DMS79 treated with DMSO at 0.1 percent for 48 hours (cell line): ENCODE results near the gene PLD3.
A peak's percentile ranks its signal among the peaks of the same experiment; 100 is the strongest.
"Not testable (repeated sequence)": the region's sequence is repeated elsewhere in the genome, so short reads cannot be mapped to it uniquely, and the experiment has no call there.

Experiments
- DNase-seq: peaks from one replicate; lab custom pipeline; 2025; lab: John Stamatoyannopoulos, UW

PLD3 gene

DNA sequence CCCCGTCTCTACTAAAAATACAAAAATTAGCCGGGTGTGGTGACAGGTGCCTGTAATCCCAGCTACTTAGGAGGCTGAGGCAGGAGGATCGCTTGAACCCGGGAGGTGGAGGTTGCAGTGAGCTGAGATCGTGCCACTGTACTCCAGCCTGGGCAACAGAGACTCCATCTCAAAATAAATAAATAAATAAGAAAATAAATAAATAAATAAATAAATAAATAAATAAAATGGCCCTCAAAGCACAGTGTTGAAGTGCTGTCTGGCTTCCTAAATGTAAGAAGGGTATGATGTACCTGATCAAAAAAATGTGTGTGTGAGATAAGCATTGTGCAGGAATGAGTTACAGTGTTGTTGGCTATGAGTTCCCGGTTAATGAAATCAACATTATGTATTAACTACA is 15.4 kb upstream of the PLD3 start:
- not testable (repeated sequence) for DNase-seq

DNA sequence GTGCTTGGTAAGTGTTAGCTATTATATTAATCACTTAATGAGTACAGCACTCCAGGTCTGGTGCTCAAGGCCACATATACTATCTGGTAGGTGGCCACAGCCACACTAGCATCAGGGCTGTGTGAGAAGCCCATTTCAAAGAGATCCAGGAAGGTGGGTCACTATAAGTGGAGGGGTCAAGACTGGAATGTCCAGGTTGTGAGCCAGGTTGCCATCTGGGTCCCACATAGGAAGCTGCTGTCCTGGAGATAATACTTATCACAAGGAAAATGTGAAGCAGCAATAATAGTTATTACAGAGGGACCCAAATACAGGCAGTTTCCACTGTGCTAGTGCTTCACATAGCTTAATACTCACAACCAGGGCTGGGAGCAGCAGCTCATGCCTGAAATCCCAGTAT is 13.4 kb upstream of the PLD3 start:
- no peak for DNase-seq

GRCh38 chr19:40335855-40336600 is 12.5 kb upstream of the PLD3 start:
- no peak for DNase-seq

DNA sequence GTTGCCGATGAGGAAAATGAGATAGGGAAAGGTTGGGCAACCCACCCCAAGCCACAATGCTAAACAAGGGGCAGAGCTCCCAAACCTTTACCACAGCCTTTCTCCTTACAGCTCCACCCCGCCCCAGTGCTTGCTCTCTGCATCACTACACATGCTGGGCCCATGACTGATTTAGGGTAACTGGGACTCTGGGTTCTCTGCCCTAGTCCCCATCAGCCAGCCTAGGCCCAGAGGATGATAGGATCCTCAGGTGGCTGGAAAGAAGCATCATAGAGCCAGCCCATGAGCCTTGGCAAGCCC is 11.9 kb upstream of the PLD3 start:
- no peak for DNase-seq

DNA sequence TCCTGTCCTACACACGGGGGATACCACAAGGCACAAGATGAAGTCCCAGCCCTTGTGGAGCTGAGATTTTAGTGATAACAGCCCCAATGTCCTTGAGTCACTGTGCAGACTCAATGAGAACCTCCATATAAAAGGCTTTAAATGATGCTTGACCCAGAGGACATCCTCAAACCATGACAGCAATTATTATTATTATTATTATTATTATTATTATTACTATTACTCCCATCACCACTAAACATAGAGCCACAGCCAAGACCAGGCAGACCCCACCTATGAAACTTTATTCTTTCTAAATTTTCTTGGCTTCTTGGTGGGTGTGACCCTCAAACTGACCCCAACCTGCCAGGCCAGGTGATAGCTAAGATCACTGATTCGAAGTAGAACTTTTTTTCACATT is 11.4 kb upstream of the PLD3 start:
- DNase-seq: no peak

- DNase-seq: no peak
Measured at GRCh38 chr19:40337594-40337993, 10.9 kb upstream of the PLD3 start.

GRCh38 chr19:40339018-40339728 is 9.3 kb upstream of the PLD3 start:
- no peak for DNase-seq

DNA sequence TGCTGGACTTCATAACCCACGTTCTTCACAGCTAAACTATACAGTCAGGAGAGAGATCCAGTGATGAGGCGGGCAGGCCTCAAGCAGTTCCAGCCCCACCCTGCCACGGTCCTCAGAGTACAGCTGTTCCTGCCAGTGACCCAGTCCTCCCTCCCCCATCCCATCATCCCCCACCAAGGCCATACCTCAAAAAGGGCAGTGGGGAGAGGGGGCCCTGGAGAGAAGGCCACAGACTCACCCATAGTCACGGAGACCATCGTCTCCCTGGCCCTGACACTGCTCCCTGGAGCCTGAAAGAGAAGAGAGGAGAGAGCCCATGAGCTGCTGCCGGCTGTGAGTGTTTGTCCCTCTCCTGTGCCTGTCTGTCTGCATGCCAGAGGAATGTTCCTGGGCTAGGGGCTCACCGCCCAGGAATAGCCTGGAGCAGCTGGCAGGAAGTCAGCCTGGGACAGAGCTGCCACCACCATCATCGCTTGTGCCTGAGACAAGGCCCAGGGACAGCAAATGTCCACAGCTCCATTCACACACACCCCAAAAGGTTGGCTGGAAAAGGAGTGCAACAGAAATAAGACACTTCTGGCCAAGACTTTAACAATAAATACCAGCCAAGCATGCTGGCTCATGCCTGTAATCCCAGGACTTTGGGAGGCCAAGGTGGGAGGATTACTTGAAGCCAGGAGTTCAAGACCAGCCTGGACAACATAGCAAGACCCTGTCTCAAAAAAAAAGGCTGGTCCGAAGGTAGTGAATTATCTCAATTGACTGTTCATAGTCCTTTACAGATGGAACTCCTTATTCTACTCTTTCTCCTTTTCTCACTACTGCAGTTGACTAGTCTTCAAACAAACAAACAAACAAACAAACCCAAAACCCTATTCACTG is 6.7 kb upstream of the PLD3 start:
- no peak for DNase-seq

- DNase-seq: no peak
Measured at GRCh38 chr19:40342644-40343311, 5.7 kb upstream of the PLD3 start.

DNA sequence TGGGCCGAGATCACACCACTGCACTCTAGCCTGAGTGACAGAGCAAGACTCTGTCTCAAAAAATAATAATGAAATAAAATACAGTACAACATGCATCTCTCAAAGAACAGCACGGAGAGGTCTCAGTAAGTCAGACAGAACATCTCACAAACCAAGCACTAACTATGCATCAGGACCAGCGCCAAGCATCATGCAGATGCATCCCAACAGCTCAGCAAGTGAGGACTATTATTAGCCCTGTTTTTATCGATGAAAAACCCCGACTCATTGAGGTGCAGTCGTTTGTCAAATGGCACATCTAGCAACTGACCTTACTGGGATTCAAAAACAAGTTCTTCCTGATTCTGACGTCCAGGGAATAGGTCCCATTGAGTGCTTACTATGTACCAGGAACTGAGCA is 4.1 kb upstream of the PLD3 start:
- DNase-seq: no peak

GRCh38 chr19:40348961-40349507 is 539 bp downstream of the PLD3 start:
- DNase-seq: peak; percentile 34

GRCh38 chr19:40355975-40356680 is 7.6 kb downstream of the PLD3 start:
- no peak for DNase-seq

DNA sequence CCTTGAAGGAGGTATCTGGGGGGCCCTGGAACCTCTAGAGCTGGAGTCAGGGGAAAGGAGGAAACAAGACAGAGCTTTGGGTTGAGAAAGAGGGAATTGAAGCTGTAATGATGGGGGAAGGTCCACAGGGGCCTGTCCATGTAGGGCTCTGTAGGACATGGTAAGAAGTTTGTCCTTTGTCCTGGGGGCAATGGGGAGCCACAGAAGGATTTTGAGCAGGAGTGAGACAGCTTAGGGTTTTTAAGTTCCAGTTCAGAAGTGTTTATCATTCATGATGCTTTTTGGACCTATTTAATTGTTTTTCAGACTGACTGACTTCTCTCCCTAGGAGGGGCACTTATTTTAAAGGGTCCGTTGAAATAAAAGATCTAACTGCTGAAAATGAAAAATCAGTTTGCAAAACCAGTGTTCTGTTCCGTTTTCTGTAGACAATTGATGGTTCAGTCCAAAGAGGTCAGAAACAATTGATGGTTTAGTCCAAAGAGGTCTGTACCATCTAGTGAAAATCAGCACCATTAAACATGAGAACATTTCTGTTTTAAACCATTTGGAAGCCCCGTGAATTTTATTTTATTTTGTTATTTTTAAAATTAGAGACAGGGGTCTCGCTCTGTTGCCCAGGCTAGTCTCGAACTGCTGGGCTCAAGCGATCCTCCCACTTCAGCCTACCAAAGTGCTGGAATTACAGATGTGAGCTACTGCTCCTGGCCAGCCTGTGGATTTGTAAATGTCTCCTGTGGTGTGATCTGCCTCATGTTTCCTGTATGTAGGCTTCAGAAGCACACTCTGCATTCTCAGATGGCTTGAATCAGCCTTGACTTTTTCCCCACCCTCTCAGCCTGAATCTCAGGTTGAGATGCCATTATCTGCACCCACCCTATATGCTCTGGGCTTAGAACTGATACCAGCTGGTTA is 8.4 kb downstream of the PLD3 start:
- DNase-seq: no peak

GRCh38 chr19:40357640-40358039 is 9.1 kb downstream of the PLD3 start:
- no peak for DNase-seq

- no peak for DNase-seq
Measured at GRCh38 chr19:40358773-40359172, 10.3 kb downstream of the PLD3 start.

- no peak for DNase-seq
Measured at GRCh38 chr19:40360020-40360707, 11.7 kb downstream of the PLD3 start.

GRCh38 chr19:40360708-40361241 is 12.3 kb downstream of the PLD3 start:
- no peak for DNase-seq

GRCh38 chr19:40362160-40362559 is 13.7 kb downstream of the PLD3 start:
- no peak for DNase-seq

DNA sequence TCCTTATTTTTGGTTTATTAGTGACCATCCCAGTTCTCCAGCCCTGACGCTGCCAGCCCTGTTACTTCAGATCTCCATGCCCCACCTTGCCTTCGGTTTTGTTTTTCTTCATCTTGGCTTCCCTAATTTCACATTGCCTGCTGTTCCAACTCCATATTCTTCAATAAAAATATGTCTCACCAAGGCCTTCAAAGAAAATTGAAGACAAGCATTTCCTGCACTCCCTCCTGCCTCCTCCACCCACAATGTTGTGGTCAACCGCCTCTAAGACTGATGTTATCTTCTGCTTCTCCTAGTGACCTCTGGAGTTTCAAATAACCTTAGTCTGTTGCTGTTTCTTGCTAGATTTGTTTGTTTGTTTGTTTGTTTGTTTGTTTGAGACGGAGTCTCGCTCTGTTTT is 14.6 kb downstream of the PLD3 start:
- no peak for DNase-seq
